SK-N-SH treated with all-trans-retinoic acid at 6 μM for 48 hours (cell line): ENCODE data around the gene ZC3H13.

ENCODE experiments used
- ATAC-seq: fragments of 200-7000 bp; cut with Tn5 transposase; 3 replicates; pipeline ENCODE4 v1.9.1; 2020; ENCODE audit warnings: mild to moderate bottlenecking, moderate library complexity
- BACH2 ChIP-seq: fragments of 250-450 bp; sonication (Bioruptor Pico); IDR thresholded peaks from 2 replicates; pipeline ENCODE4 v1.9.0; 2021; ENCODE audit warnings: mild to moderate bottlenecking, borderline replicate concordance
- CREB5 ChIP-seq: fragments of 250-450 bp; sonication (Bioruptor Pico); IDR thresholded peaks from 2 replicates; pipeline ENCODE4 v1.5.1; 2020; ENCODE audit warnings: low read depth, mild to moderate bottlenecking, moderate library complexity
- CSDC2 ChIP-seq: fragments of 250-450 bp; sonication (Bioruptor Pico); IDR thresholded peaks from 2 replicates; pipeline ENCODE4 v1.5.0; 2020; ENCODE audit warnings: mild to moderate bottlenecking, moderate library complexity
- ESRRG ChIP-seq: fragments of 250-450 bp; sonication (Bioruptor Pico); IDR thresholded peaks from 2 replicates; pipeline ENCODE4 v1.6.1; 2021; ENCODE audit warnings: mild to moderate bottlenecking
- GLIS3 ChIP-seq: fragments of 250-450 bp; sonication (Bioruptor Pico); IDR thresholded peaks from 2 replicates; pipeline ENCODE4 v1.5.0; 2020; ENCODE audit warnings: mild to moderate bottlenecking, moderate library complexity
- OSR1 ChIP-seq: fragments of 250-450 bp; sonication (Bioruptor Pico); IDR thresholded peaks from 2 replicates; pipeline ENCODE4 v1.8.0; 2022; ENCODE audit warnings: moderate library complexity, mild to moderate bottlenecking, inconsistent platforms
- PPARA ChIP-seq: fragments of 250-450 bp; sonication (Bioruptor Pico); IDR thresholded peaks from 2 replicates; pipeline ENCODE4 v1.5.0; 2020; ENCODE audit warnings: mild to moderate bottlenecking, borderline replicate concordance
- RARB ChIP-seq: fragments of 250-450 bp; sonication (Bioruptor Pico); IDR thresholded peaks from 2 replicates; pipeline ENCODE4 v1.8.0; 2021; ENCODE audit warnings: mild to moderate bottlenecking, moderate library complexity
- SNAI2 ChIP-seq: fragments of 250-450 bp; sonication (Bioruptor Pico); IDR thresholded peaks from 2 replicates; pipeline ENCODE4 v1.5.0; 2020; ENCODE audit warnings: mild to moderate bottlenecking, moderate library complexity
- TOX ChIP-seq: fragments of 250-450 bp; sonication (Bioruptor Pico); IDR thresholded peaks from 2 replicates; pipeline ENCODE4 v1.8.0; 2021; ENCODE audit warnings: mild to moderate bottlenecking, moderate library complexity, borderline replicate concordance
- TSHZ2 ChIP-seq: fragments of 250-450 bp; sonication (Bioruptor Pico); IDR thresholded peaks from 2 replicates; pipeline ENCODE4 v1.5.0; 2020; ENCODE audit warnings: mild to moderate bottlenecking, moderate library complexity
- ZC3H10 ChIP-seq: fragments of 250-450 bp; sonication (Bioruptor Pico); IDR thresholded peaks from 2 replicates; pipeline ENCODE4 v1.5.1; 2021; ENCODE audit warnings: mild to moderate bottlenecking, moderate library complexity
- ZFP30 ChIP-seq: fragments of 450-650 bp; formaldehyde crosslinking; IDR thresholded peaks from 2 replicates; pipeline ENCODE4 v1.5.0; 2022; ENCODE audit warnings: mild to moderate bottlenecking, moderate library complexity
- ZNF70 ChIP-seq: fragments of 450-650 bp; formaldehyde crosslinking; IDR thresholded peaks from 2 replicates; pipeline ENCODE4 v1.5.0; 2020; ENCODE audit warnings: mild to moderate bottlenecking, moderate library complexity
- ZNF8 ChIP-seq: fragments of 450-650 bp; formaldehyde crosslinking; IDR thresholded peaks from 2 replicates; pipeline ENCODE4 v1.5.0; 2020; ENCODE audit warnings: mild to moderate bottlenecking, moderate library complexity
- TF ChIP-seq, protein P1 (sequence below): fragments of 250-450 bp; sonication (Bioruptor Pico); IDR thresholded peaks from 2 replicates; pipeline ENCODE4 v1.5.1; 2021; ENCODE audit warnings: mild to moderate bottlenecking, moderate library complexity
- TF ChIP-seq, protein P2 (sequence below): fragments of 250-450 bp; sonication (Bioruptor Pico); IDR thresholded peaks from 2 replicates; pipeline ENCODE4 v1.8.0; 2021; ENCODE audit warnings: low read depth, mild to moderate bottlenecking, moderate library complexity, borderline replicate concordance

Gene ZC3H13

GRCh38 chr13:46094478-46094877, 41.9 kb upstream of the ZC3H13 start (continued):
- no peak for TF ChIP-seq TSHZ2 (CRISPR knock-in tag)
- TF ChIP-seq CSDC2 = no peak

GRCh38 chr13:46088821-46089562, 36.4 kb upstream of the ZC3H13 start:
- TF ChIP-seq ZNF8 (CRISPR knock-in tag) = no peak
- no peak for ATAC-seq

DNA sequence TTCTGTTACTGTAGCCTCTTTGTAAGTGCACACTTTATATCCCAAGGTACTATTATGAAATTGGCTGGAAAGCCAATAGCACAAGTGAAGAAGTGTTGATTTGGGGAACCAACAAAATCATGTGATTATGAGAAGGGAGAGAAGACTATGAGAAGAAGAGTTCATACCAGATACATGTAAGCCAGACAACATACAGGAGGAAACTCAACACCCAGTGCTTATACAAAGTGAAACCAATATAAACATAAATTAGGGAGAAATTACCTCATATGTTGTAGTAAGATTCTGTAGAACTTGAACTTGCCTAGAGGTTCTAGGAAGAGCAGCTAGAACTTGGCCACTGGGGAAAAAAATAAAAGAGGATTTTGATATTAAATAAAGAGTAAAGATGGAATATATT, 34.9 kb upstream of the ZC3H13 start:
- TF ChIP-seq OSR1 (CRISPR knock-in tag) (no peak), BACH2 (CRISPR knock-in tag) (no peak), ZFP30 (CRISPR knock-in tag) (no peak), TOX (CRISPR knock-in tag) (no peak), ZC3H10 (no peak), GLIS3 (no peak), ZNF70 (CRISPR knock-in tag) (no peak), ESRRG (CRISPR knock-in tag) (no peak), PPARA (CRISPR knock-in tag) (no peak), SNAI2 (CRISPR knock-in tag) (no peak)
- TF ChIP-seq, protein P1, sequence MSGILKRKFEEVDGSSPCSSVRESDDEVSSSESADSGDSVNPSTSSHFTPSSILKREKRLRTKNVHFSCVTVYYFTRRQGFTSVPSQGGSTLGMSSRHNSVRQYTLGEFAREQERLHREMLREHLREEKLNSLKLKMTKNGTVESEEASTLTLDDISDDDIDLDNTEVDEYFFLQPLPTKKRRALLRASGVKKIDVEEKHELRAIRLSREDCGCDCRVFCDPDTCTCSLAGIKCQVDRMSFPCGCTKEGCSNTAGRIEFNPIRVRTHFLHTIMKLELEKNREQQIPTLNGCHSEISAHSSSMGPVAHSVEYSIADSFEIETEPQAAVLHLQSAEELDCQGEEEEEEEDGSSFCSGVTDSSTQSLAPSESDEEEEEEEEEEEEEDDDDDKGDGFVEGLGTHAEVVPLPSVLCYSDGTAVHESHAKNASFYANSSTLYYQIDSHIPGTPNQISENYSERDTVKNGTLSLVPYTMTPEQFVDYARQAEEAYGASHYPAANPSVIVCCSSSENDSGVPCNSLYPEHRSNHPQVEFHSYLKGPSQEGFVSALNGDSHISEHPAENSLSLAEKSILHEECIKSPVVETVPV (CRISPR knock-in tag) = no peak
- no peak for ATAC-seq

DNA sequence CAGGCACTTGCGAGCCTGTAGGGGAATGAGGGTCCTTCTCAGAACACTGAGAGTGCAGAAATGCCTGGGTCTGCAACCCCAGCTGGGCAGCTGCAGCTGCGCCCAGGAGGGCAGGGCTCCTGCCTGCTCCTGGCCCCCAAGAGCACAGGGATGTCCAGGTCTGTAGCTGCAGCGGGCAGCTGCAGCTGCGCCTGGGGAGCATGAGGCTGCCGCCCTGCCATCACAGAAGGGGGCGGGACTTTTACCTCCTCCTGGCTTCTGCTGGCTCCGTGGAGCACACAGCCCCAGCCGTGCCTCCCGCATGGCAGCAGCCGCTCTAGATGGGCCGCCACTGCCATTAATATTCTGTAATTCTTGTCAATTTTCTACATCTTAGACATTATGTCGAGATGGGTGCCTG, 34.4 kb upstream of the ZC3H13 start:
- TF ChIP-seq TOX (CRISPR knock-in tag) (no peak), GLIS3 (no peak), RARB (CRISPR knock-in tag) (no peak), ZC3H10 (no peak), ZFP30 (CRISPR knock-in tag) (no peak)
- ATAC-seq = no peak

- no peak for TF ChIP-seq RARB (CRISPR knock-in tag)
- no peak for TF ChIP-seq OSR1 (CRISPR knock-in tag)
- TF ChIP-seq CREB5 (CRISPR knock-in tag) = no peak
- TF ChIP-seq, protein P2, sequence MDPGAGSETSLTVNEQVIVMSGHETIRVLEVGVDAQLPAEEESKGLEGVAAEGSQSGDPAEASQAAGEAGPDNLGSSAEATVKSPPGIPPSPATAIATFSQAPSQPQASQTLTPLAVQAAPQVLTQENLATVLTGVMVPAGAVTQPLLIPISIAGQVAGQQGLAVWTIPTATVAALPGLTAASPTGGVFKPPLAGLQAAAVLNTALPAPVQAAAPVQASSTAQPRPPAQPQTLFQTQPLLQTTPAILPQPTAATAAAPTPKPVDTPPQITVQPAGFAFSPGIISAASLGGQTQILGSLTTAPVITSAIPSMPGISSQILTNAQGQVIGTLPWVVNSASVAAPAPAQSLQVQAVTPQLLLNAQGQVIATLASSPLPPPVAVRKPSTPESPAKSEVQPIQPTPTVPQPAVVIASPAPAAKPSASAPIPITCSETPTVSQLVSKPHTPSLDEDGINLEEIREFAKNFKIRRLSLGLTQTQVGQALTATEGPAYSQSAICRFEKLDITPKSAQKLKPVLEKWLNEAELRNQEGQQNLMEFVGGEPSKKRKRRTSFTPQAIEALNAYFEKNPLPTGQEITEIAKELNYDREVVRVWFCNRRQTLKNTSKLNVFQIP (CRISPR knock-in tag) = no peak
- no peak for ATAC-seq
These were observed 33.9 kb upstream of the ZC3H13 start for GRCh38 chr13:46086421-46086922.

DNA sequence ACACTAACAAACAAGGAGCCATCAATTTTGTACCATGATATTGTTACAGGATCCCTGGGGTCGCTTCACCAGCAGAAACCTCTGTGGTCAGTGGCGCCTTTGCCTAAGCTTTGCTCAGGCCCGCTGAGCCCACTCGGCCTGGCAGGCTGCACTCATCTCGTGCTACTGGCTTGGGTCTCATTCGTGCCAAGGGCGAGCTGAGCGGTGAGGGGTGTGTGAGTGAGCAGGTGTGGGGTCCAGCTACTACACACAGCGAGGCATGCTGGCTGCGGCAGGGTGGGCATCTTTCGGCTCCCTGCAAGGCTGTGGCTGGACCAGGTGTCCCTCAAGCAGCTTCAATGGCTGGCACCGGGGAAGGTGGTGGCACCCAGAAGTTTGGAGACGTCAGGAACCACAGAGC, 33.2 kb upstream of the ZC3H13 start:
- no peak for ATAC-seq
- TF ChIP-seq PPARA (CRISPR knock-in tag) = no peak
- TF ChIP-seq CSDC2 = no peak
- no peak for TF ChIP-seq ESRRG (CRISPR knock-in tag)
- TF ChIP-seq GLIS3 = no peak
- no peak for TF ChIP-seq ZFP30 (CRISPR knock-in tag)
- TF ChIP-seq ZNF8 (CRISPR knock-in tag) = no peak
- no peak for TF ChIP-seq ZC3H10
